ENCODE results near the gene CRTC1.

GRCh38 chr19:18647371-18647767 lies 36.1 kb upstream of the CRTC1 start:
- TF ChIP-seq CTCF (IDR thresholded peaks at IDR 0.05 in 8 of 11, conservative IDR thresholded peaks at IDR 0.05 in 3 of 11) (no peak), POLR2AphosphoS5 (IDR thresholded peaks at IDR 0.05) (no peak)
